Fibroblast of lung (primary cell): ENCODE results near the gene BTBD9. TPM values are rescaled to one million over a fixed set of nuclear protein-coding genes. Genes with fewer than 3 reads are reported as not detected.

Experiments used
- DNase-seq, 2 donors: peaks; one replicate each; pipeline versions ENCODE4 v3.0.0 to v3.0.0-alpha.2; 2010; ENCODE audit warnings: low read depth in 2 of 2
- H2AFZ ChIP-seq: 2 replicates; pipeline ENCODE4 v1.5.1; 2012; ENCODE audit warnings: low read length, control low read depth, inconsistent platforms
- H3K27ac ChIP-seq: 2 replicates; pipeline ENCODE4 v1.5.1; 2011; ENCODE audit warnings: low read length, control low read depth; ENCODE audit not compliant: insufficient read depth
- H3K27me3 ChIP-seq: 2 replicates; pipeline ENCODE4 v1.5.1; 2011; ENCODE audit warnings: mild to moderate bottlenecking, low read length; ENCODE audit not compliant: control insufficient read depth, insufficient read depth
- H3K36me3 ChIP-seq: 2 replicates; pipeline ENCODE4 v1.5.1; 2011; ENCODE audit warnings: low read length; ENCODE audit not compliant: control insufficient read depth, insufficient read depth
- H3K4me1 ChIP-seq: 2 replicates; pipeline ENCODE4 v1.5.1; 2011; ENCODE audit warnings: low read length; ENCODE audit not compliant: control insufficient read depth, insufficient read depth; ENCODE audit errors: extremely low read depth
- H3K4me2 ChIP-seq: 2 replicates; pipeline ENCODE4 v1.5.1; 2011; ENCODE audit warnings: low read length, control low read depth; ENCODE audit not compliant: insufficient read depth; ENCODE audit errors: extremely low read depth
- H3K4me3 ChIP-seq, 4 experiments: fragments of 200-600 bp in 1 of 4; sonication (generic) in 1 of 4; replicated peaks in 1 of 4; 2 replicates each; pipeline ENCODE4 v1.5.1; 2011 to 2016; ENCODE audit warnings: low read length in 4 of 4, low read depth in 3 of 4, mild to moderate bottlenecking in 3 of 4, control low read depth in 2 of 4, inconsistent platforms in 1 of 4, mixed read lengths in 1 of 4; ENCODE audit not compliant: insufficient read depth in 1 of 4; ENCODE audit errors: control extremely low read depth in 1 of 4
- H3K79me2 ChIP-seq: 2 replicates; pipeline ENCODE4 v1.5.1; 2012; ENCODE audit warnings: mild to moderate bottlenecking, low read length, inconsistent platforms; ENCODE audit not compliant: control insufficient read depth, insufficient read depth
- H3K9ac ChIP-seq: 2 replicates; pipeline ENCODE4 v1.5.1; 2011; ENCODE audit warnings: mild to moderate bottlenecking, low read length, control low read depth; ENCODE audit not compliant: insufficient read depth
- H3K9me3 ChIP-seq: 2 replicates; pipeline ENCODE4 v1.5.1; 2012; ENCODE audit warnings: low read depth, low read length; ENCODE audit not compliant: control insufficient read depth, insufficient read depth
- H4K20me1 ChIP-seq: 2 replicates; pipeline ENCODE4 v1.5.1; 2011; ENCODE audit warnings: low read length; ENCODE audit not compliant: control insufficient read depth, insufficient read depth; ENCODE audit errors: extremely low read depth
- EZH2 ChIP-seq: IDR thresholded peaks from 2 replicates; pipeline ENCODE4 v1.5.1; 2012; ENCODE audit warnings: low read length, control low read depth, mild to moderate bottlenecking; ENCODE audit errors: missing control alignments
- polyA plus RNA-seq, 2 donors: library from polyadenylated mRNA; depleted of rRNA in 1 of 2; stranded (reverse) in 1 of 2; unstranded in 1 of 2; fragments of >200 nt; gene quantifications; 2 replicates each; pipeline ENCODE4 v1.2.1, GENCODE V29; 2011 to 2012; ENCODE audit warnings: missing spikeins in 1 of 2
- total RNA-seq: library from RNA; depleted of rRNA; stranded (reverse); fragments of >200 nt; gene quantifications from 2 replicates; pipeline ENCODE4 v1.2.1, GENCODE V29; 2014
- TF ChIP-seq, protein P1 (sequence below), 2 donors: IDR thresholded peaks in 1 of 2; conservative IDR thresholded peaks in 1 of 2; 1 replicate in 1 of 2; 2 replicates in 1 of 2; pipeline ENCODE4 v1.5.1; 2011 to 2012; ENCODE audit warnings: low read length in 2 of 2, control low read depth in 1 of 2, inconsistent platforms in 1 of 2, low read depth in 1 of 2, mild to moderate bottlenecking in 1 of 2

BTBD9 gene
- total and polyA plus RNA-seq, 2 donors (not counting 1 experiment from before 2014, with no cell fraction given), result 7.7 to 13.4 TPM

DNA sequence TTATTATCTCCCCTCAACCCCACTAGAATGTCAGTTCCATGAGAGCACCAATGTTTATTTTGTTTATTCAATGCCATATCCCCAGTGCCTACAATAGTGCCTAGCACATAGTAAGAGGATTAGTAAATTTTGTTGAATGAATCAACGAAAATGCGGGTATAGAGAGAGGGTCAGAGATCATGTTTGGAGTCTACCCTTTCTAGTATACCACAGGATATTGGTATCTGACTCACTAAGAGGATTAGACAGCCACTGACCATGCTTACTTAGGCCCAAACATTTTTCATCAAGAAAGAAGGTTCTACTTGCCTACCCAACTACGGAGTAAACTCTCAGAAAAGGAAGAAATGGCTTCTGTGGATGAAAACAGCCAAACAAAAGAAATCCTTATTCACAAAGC lies 356.8 kb downstream of the BTBD9 start:
- Histone ChIP-seq H3K27ac (no peak overlapping the region), H3K36me3 (no peaks in the 10 kb centered on the region), H2AFZ (no peak overlapping the region), H4K20me1 (no peaks in the 10 kb centered on the region), H3K9me3 (no peaks in the 10 kb centered on the region), H3K4me2 (no peak overlapping the region), H3K4me1 (peaks cover 2% of the 10 kb centered on the region), H3K9ac (no peak overlapping the region), H3K4me3 (no peak overlapping the region), H3K79me2 (no peaks in the 10 kb centered on the region), H3K27me3 (no peaks in the 10 kb centered on the region)
- TF ChIP-seq, protein P1, sequence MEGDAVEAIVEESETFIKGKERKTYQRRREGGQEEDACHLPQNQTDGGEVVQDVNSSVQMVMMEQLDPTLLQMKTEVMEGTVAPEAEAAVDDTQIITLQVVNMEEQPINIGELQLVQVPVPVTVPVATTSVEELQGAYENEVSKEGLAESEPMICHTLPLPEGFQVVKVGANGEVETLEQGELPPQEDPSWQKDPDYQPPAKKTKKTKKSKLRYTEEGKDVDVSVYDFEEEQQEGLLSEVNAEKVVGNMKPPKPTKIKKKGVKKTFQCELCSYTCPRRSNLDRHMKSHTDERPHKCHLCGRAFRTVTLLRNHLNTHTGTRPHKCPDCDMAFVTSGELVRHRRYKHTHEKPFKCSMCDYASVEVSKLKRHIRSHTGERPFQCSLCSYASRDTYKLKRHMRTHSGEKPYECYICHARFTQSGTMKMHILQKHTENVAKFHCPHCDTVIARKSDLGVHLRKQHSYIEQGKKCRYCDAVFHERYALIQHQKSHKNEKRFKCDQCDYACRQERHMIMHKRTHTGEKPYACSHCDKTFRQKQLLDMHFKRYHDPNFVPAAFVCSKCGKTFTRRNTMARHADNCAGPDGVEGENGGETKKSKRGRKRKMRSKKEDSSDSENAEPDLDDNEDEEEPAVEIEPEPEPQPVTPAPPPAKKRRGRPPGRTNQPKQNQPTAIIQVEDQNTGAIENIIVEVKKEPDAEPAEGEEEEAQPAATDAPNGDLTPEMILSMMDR (conservative IDR thresholded peaks at IDR 0.05 in 1 of 2, IDR thresholded peaks at IDR 0.05 in 1 of 2; ENCODE audit: low read depth in 1 of 2, low read length in 2 of 2), result no peak
- TF ChIP-seq EZH2, result no peak
- DNase-seq, result no peak

DNA sequence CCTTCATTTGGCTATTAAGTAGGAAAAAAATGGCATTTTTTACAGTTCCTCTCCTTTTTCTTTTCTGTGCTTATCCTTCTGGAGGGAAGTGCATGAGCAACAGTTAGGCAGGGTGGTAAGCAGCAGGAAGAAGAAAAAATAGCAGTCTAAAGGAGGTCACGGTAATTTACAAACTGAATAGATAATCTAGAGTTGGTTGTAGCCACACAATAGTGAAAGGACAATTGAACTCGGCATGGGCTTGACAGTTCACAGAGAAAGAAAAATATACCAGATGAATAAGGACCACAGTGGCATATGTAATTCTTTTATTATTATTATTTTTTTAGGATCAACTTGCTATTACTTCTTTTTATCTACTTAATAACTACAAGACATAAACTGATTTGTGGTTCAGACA lies 358.6 kb downstream of the BTBD9 start:
- H3K27ac ChIP-seq, result no peak overlapping the region
- no peaks in the 10 kb centered on the region for H4K20me1 ChIP-seq
- H3K4me3 ChIP-seq, result no peak overlapping the region
- no peaks in the 10 kb centered on the region for H3K27me3 ChIP-seq
- no peak overlapping the region for H3K4me2 ChIP-seq
- peaks cover 2% of the 10 kb centered on the region for H3K4me1 ChIP-seq
- H3K9me3 ChIP-seq, result no peaks in the 10 kb centered on the region
- no peaks in the 10 kb centered on the region for H3K36me3 ChIP-seq
- no peaks in the 10 kb centered on the region for H3K79me2 ChIP-seq
- H3K9ac ChIP-seq, result no peak overlapping the region
- TF ChIP-seq EZH2, result no peak
- TF ChIP-seq, protein P1 (conservative IDR thresholded peaks at IDR 0.05 in 1 of 2, IDR thresholded peaks at IDR 0.05 in 1 of 2; ENCODE audit: low read depth in 1 of 2, low read length in 2 of 2), result no peak
- no peak overlapping the region for H2AFZ ChIP-seq
- DNase-seq, result no peak

DNA sequence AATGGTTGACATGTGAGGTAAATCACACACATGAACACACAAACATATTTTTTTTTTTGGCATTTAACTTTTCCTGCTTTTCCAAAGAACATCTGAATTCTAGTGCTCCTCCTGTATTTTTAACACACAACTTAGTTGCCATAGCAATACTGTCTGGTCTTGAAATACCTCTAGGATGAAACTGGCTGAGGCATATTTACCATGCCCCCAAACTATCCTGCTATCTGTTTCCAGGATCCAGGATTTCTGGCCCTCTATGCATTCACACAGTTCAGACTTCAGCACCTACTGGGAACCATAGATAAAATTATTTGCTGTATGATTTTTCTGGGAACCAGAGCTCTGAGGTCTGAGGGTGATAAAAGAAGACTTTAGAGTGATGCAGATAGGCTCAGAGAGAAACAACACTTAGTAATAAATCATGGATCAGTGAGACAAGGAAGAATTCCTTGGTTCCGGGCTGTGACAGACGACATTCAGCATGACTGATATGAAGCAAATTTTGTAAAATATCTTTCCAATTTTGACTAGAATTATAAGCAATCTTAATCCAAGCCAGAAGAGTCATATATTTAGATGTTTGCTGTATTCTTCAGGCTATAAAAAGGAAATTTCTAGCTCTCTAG lies 359.7 kb downstream of the BTBD9 start:
- no peak overlapping the region for H3K4me3 ChIP-seq
- no peak overlapping the region for H3K27ac ChIP-seq
- no peak overlapping the region for H3K9ac ChIP-seq
- no peak overlapping the region for H2AFZ ChIP-seq
- no peak for TF ChIP-seq EZH2
- TF ChIP-seq, protein P1 (conservative IDR thresholded peaks at IDR 0.05 in 1 of 2, IDR thresholded peaks at IDR 0.05 in 1 of 2; ENCODE audit: low read depth in 1 of 2, low read length in 2 of 2), result no peak
- H4K20me1 ChIP-seq, result no peaks in the 10 kb centered on the region
- H3K79me2 ChIP-seq, result no peaks in the 10 kb centered on the region
- no peaks in the 10 kb centered on the region for H3K27me3 ChIP-seq
- DNase-seq, result no peak
- H3K4me1 ChIP-seq, result peaks cover 2% of the 10 kb centered on the region
- H3K36me3 ChIP-seq, result no peaks in the 10 kb centered on the region
- H3K4me2 ChIP-seq, result no peak overlapping the region
- no peaks in the 10 kb centered on the region for H3K9me3 ChIP-seq
